ENCODE measurements around the gene SSTR4.
"Not testable (repeated sequence)": the region's sequence is repeated elsewhere in the genome, so short reads cannot be mapped to it uniquely, and the experiment has no call there.

Gene SSTR4, protein sequence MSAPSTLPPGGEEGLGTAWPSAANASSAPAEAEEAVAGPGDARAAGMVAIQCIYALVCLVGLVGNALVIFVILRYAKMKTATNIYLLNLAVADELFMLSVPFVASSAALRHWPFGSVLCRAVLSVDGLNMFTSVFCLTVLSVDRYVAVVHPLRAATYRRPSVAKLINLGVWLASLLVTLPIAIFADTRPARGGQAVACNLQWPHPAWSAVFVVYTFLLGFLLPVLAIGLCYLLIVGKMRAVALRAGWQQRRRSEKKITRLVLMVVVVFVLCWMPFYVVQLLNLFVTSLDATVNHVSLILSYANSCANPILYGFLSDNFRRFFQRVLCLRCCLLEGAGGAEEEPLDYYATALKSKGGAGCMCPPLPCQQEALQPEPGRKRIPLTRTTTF

GRCh38 chr20:23034721-23035671 lies at the start of gene SSTR4:
SSTR4 (plus strand) TSS chr20:23035312; CDS start chr20:23035484, 172 bp downstream.
- Histone ChIP-seq H3K36me3 (ENCODE audit: control insufficient read depth in 5 of 5, insufficient read depth in 5 of 5, low read length in 5 of 5) (no peaks in the 10 kb centered on the region), H3K9ac (ENCODE audit: low read length in 5 of 5) (no peak within 1 kb of the TSS), H3K27me3 (ENCODE audit: control insufficient read depth in 5 of 5, insufficient read depth in 4 of 5, low read length in 5 of 5) (peaks cover 18 to 35% (median 22%) of the 10 kb centered on the region in 5 donors), H3K4me1 (ENCODE audit: control insufficient read depth in 5 of 5, insufficient read depth in 5 of 5, low read length in 5 of 5) (peaks cover 0 to 2% (median 0%) of the 10 kb centered on the region in 5 donors), H3K27ac (ENCODE audit: low read depth, low read length) (no peak within 1 kb of the TSS), H3K9me3 (ENCODE audit: control insufficient read depth in 5 of 5, low read length in 5 of 5) (no peaks in the 10 kb centered on the region), H3K4me3 (ENCODE audit: low read depth in 1 of 5, low read length in 5 of 5) (no peak within 1 kb of the TSS)

DNA sequence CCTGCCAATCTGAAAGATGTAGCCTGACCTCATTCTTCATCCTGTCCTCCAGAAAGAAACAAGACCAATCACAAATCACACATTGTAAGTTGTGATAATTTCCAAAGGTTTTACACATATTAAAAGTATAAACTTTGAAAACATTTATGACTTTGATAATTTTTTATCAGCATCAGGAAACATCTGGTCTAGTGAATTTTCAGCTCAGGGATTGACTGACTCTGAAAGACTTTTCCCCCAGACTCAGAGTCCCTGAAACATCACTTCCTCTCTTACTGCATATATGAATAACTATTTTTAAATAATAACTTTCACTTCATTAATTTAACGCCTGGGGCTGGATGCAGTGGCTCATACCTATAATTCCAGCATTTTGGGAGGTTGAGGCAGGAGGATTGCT lies 48.5 kb upstream of the SSTR4 start:
- Histone ChIP-seq H3K36me3 (ENCODE audit: control insufficient read depth in 5 of 5, insufficient read depth in 5 of 5, low read length in 5 of 5) (no peaks in the 10 kb centered on the region), H3K4me3 (ENCODE audit: low read depth in 1 of 5, low read length in 5 of 5) (no peak overlapping the region), H3K27ac (ENCODE audit: low read depth, low read length) (no peak overlapping the region), H3K27me3 (ENCODE audit: control insufficient read depth in 5 of 5, insufficient read depth in 4 of 5, low read length in 5 of 5) (peaks cover 0 to 5% (median 0%) of the 10 kb centered on the region in 5 donors), H3K9me3 (ENCODE audit: control insufficient read depth in 5 of 5, low read length in 5 of 5) (no peaks in the 10 kb centered on the region), H3K9ac (ENCODE audit: low read length in 5 of 5) (no peak overlapping the region), H3K4me1 (ENCODE audit: control insufficient read depth in 5 of 5, insufficient read depth in 5 of 5, low read length in 5 of 5) (peaks cover 0 to 13% (median 0%) of the 10 kb centered on the region in 5 donors)

- H3K36me3 ChIP-seq (ENCODE audit: control insufficient read depth in 5 of 5, insufficient read depth in 5 of 5, low read length in 5 of 5); H3K4me3 ChIP-seq (ENCODE audit: low read depth in 1 of 5, low read length in 5 of 5); H3K27ac ChIP-seq (ENCODE audit: low read depth, low read length); H3K9me3 ChIP-seq (ENCODE audit: control insufficient read depth in 5 of 5, low read length in 5 of 5); H3K4me1 ChIP-seq (ENCODE audit: control insufficient read depth in 5 of 5, insufficient read depth in 5 of 5, low read length in 5 of 5); H3K27me3 ChIP-seq (ENCODE audit: control insufficient read depth in 5 of 5, insufficient read depth in 4 of 5, low read length in 5 of 5); H3K9ac ChIP-seq (ENCODE audit: low read length in 5 of 5): not testable (repeated sequence)
These were observed 43.7 kb upstream of the SSTR4 start for GRCh38 chr20:22991424-22991823.

DNA sequence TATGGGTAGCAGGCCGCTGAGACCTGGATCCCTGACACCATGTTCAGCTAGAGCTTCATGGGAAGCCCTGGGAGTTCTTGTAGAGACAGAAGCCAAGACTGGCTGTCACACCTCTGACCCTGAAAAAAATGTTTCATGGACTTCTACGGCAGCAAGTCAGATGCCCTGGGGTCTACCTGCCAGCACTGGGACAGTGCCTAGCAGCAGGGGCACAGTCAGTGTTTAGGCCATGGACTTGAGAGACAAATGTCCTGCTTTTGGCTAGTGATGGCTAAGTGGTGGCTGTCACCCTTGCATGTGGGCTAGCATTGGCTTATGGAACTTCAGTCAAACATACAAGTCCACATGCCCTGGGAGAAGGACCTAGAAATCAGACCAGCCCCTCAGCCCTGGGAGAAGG lies 41.3 kb upstream of the SSTR4 start:
- no peaks in the 10 kb centered on the region for H3K4me1 ChIP-seq (ENCODE audit: control insufficient read depth in 5 of 5, insufficient read depth in 5 of 5, low read length in 5 of 5)
- no peak overlapping the region for H3K4me3 ChIP-seq (ENCODE audit: low read depth in 1 of 5, low read length in 5 of 5)
- peaks cover 0 to 3% (median 2%) of the 10 kb centered on the region in 5 donors for H3K27me3 ChIP-seq (ENCODE audit: control insufficient read depth in 5 of 5, insufficient read depth in 4 of 5, low read length in 5 of 5)
- H3K9ac ChIP-seq (ENCODE audit: low read length in 5 of 5), result no peak overlapping the region
- no peak overlapping the region for H3K27ac ChIP-seq (ENCODE audit: low read depth, low read length)
- no peaks in the 10 kb centered on the region for H3K36me3 ChIP-seq (ENCODE audit: control insufficient read depth in 5 of 5, insufficient read depth in 5 of 5, low read length in 5 of 5)
- no peaks in the 10 kb centered on the region for H3K9me3 ChIP-seq (ENCODE audit: control insufficient read depth in 5 of 5, low read length in 5 of 5)

DNA sequence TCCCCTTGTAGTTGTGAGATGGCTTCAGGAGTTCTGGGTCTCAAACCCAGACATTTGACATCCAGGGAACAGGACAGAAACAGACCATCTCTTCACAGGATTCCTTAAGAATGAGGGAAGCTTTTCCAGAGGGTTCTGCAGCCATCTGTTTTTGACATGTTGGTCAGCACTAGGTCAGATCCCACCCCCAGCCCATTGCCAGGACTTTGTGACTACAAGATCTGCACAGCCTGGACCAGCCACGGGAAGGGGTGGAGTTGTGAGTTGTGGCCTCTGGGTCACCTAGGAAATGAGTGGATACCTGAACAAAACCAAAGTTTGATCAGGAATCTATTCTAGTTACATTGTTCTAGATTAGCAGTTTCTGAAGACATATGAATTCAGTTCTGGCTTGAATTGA lies 39.2 kb upstream of the SSTR4 start:
- Histone ChIP-seq H3K4me1 (ENCODE audit: control insufficient read depth in 5 of 5, insufficient read depth in 5 of 5, low read length in 5 of 5) (peaks cover 0 to 6% (median 0%) of the 10 kb centered on the region in 5 donors), H3K27ac (ENCODE audit: low read depth, low read length) (no peak overlapping the region), H3K27me3 (ENCODE audit: control insufficient read depth in 5 of 5, insufficient read depth in 4 of 5, low read length in 5 of 5) (peaks cover 0 to 3% (median 2%) of the 10 kb centered on the region in 5 donors), H3K36me3 (ENCODE audit: control insufficient read depth in 5 of 5, insufficient read depth in 5 of 5, low read length in 5 of 5) (no peaks in the 10 kb centered on the region), H3K9me3 (ENCODE audit: control insufficient read depth in 5 of 5, low read length in 5 of 5) (no peaks in the 10 kb centered on the region), H3K9ac (ENCODE audit: low read length in 5 of 5) (no peak overlapping the region), H3K4me3 (ENCODE audit: low read depth in 1 of 5, low read length in 5 of 5) (no peak overlapping the region)

- no peak overlapping the region for H3K9ac ChIP-seq (ENCODE audit: low read length in 5 of 5)
- no peaks in the 10 kb centered on the region for H3K36me3 ChIP-seq (ENCODE audit: control insufficient read depth in 5 of 5, insufficient read depth in 5 of 5, low read length in 5 of 5)
- H3K4me3 ChIP-seq (ENCODE audit: low read depth in 1 of 5, low read length in 5 of 5), result no peak overlapping the region
- no peak overlapping the region for H3K27ac ChIP-seq (ENCODE audit: low read depth, low read length)
- H3K4me1 ChIP-seq (ENCODE audit: control insufficient read depth in 5 of 5, insufficient read depth in 5 of 5, low read length in 5 of 5), result peaks cover 0 to 6% (median 0%) of the 10 kb centered on the region in 5 donors
- peaks cover 2 to 3% (median 3%) of the 10 kb centered on the region in 5 donors for H3K27me3 ChIP-seq (ENCODE audit: control insufficient read depth in 5 of 5, insufficient read depth in 4 of 5, low read length in 5 of 5)
- H3K9me3 ChIP-seq (ENCODE audit: control insufficient read depth in 5 of 5, low read length in 5 of 5), result no peaks in the 10 kb centered on the region
These were observed 36.6 kb upstream of the SSTR4 start for GRCh38 chr20:22998476-22998875.

GRCh38 chr20:22999756-23000155 lies 35.4 kb upstream of the SSTR4 start:
- H3K9me3 ChIP-seq (ENCODE audit: control insufficient read depth in 5 of 5, low read length in 5 of 5), result no peaks in the 10 kb centered on the region
- peaks cover 0 to 3% (median 0%) of the 10 kb centered on the region in 5 donors for H3K27me3 ChIP-seq (ENCODE audit: control insufficient read depth in 5 of 5, insufficient read depth in 4 of 5, low read length in 5 of 5)
- H3K27ac ChIP-seq (ENCODE audit: low read depth, low read length), result no peak overlapping the region
- H3K4me1 ChIP-seq (ENCODE audit: control insufficient read depth in 5 of 5, insufficient read depth in 5 of 5, low read length in 5 of 5), result peaks cover 0 to 6% (median 0%) of the 10 kb centered on the region in 5 donors
- H3K9ac ChIP-seq (ENCODE audit: low read length in 5 of 5), result no peak overlapping the region
- H3K36me3 ChIP-seq (ENCODE audit: control insufficient read depth in 5 of 5, insufficient read depth in 5 of 5, low read length in 5 of 5), result no peaks in the 10 kb centered on the region
- H3K4me3 ChIP-seq (ENCODE audit: low read depth in 1 of 5, low read length in 5 of 5), result no peak overlapping the region

DNA sequence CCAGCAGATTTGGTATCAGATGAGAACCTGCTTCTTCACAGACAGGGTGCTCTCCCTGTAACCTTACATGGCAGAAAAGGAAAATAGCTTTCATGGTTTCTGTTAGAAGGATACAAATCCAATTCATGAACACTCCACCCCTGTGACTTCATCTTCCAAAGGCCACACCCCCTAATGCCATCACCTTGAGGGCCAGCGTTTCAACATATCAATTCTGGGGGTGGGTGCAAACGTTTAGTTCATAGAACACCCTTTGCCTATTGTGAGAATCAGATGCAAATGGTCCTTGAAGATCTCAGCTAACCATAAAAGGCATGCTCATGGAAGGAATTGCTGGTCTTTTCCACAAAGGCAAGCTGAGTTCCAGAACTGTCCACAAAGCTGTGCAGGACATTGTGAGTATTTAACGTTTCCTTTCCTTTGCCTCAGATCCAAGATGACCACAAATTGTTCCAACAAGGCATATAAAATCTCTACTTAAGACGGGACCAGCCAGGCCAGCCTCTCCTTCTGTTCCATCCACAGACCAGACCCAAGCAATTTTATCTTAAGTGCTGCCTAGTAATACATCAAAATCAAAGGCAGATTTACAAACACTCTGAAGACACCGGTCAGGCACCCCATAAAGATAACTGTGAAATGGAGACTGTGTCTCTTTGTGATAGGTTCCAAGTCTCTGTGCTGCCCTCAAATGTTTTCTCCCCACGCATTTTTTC lies 34.7 kb upstream of the SSTR4 start:
- H3K9me3 ChIP-seq (ENCODE audit: control insufficient read depth in 5 of 5, low read length in 5 of 5), result no peaks in the 10 kb centered on the region
- H3K36me3 ChIP-seq (ENCODE audit: control insufficient read depth in 5 of 5, insufficient read depth in 5 of 5, low read length in 5 of 5), result no peaks in the 10 kb centered on the region
- peaks cover 0 to 3% (median 0%) of the 10 kb centered on the region in 5 donors for H3K27me3 ChIP-seq (ENCODE audit: control insufficient read depth in 5 of 5, insufficient read depth in 4 of 5, low read length in 5 of 5)
- H3K27ac ChIP-seq (ENCODE audit: low read depth, low read length), result no peak overlapping the region
- no peak overlapping the region for H3K4me3 ChIP-seq (ENCODE audit: low read depth in 1 of 5, low read length in 5 of 5)
- no peak overlapping the region for H3K9ac ChIP-seq (ENCODE audit: low read length in 5 of 5)
- H3K4me1 ChIP-seq (ENCODE audit: control insufficient read depth in 5 of 5, insufficient read depth in 5 of 5, low read length in 5 of 5), result peaks cover 0 to 6% (median 0%) of the 10 kb centered on the region in 5 donors

- Histone ChIP-seq H3K4me1 (ENCODE audit: control insufficient read depth in 5 of 5, insufficient read depth in 5 of 5, low read length in 5 of 5) (peaks cover 0 to 6% (median 0%) of the 10 kb centered on the region in 5 donors), H3K36me3 (ENCODE audit: control insufficient read depth in 5 of 5, insufficient read depth in 5 of 5, low read length in 5 of 5) (no peaks in the 10 kb centered on the region), H3K9me3 (ENCODE audit: control insufficient read depth in 5 of 5, low read length in 5 of 5) (no peaks in the 10 kb centered on the region), H3K27ac (ENCODE audit: low read depth, low read length) (no peak overlapping the region), H3K27me3 (ENCODE audit: control insufficient read depth in 5 of 5, insufficient read depth in 4 of 5, low read length in 5 of 5) (peaks cover 0 to 3% (median 0%) of the 10 kb centered on the region in 5 donors), H3K4me3 (ENCODE audit: low read depth in 1 of 5, low read length in 5 of 5) (no peak overlapping the region), H3K9ac (ENCODE audit: low read length in 5 of 5) (no peak overlapping the region)
These were observed 32.8 kb upstream of the SSTR4 start for GRCh38 chr20:23002276-23002675.

Measured in subcutaneous abdominal adipose tissue (tissue), 5 donors.